ENCODE data around the gene NFIA. TPM values are rescaled to one million over a fixed set of nuclear protein-coding genes. Genes with fewer than 3 reads are reported as not detected.

Gene NFIA
- total RNA-seq, 1 experiment from 2014 or later, result 20.9 TPM

DNA sequence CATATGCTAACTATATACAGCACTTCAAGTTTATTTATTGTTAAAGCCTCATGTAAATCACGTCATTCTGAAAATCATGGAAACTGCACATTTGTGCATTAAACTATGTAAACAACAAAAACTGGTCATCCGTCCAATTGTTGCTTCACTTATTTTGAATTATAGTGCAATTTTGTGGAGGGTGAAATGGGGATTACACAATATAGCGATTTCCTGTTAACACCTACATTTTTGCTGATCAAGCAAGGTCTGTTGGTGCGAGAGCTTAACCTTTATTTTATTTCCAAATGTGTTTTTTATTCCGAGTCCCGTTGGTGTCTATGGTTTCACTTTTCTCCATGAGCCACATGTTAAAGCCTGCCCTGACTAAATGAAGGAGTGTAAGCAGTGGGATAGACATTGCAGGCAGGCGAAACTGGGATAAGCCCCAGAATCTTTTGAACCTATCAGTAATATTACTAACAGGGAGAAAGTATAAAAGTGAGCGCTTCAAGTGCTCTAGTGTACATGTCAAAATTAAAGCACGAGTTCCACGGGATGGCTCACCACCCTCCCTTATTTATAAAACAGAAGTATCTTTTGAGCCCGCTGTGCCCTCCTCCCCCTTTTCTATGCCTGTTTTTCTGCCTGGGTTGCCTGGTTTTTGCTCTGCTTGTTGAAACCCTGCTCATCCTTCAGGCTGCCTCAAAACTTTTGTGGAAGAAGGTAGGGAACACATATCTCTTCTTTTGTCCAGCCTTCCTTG lies 120.7 kb downstream of the NFIA start:
- H3K27ac ChIP-seq (ENCODE audit: low read length), result no peak overlapping the region
- H3K4me3 ChIP-seq (ENCODE audit: low read depth in 2 of 2, low read length in 2 of 2), result no peak overlapping the region
- no peaks in the 10 kb centered on the region for H3K9me3 ChIP-seq (ENCODE audit: control insufficient read depth, insufficient read depth, low read depth, low read length)
- H3K4me1 ChIP-seq (ENCODE audit: control insufficient read depth, insufficient read depth, low read length), result no peaks in the 10 kb centered on the region
- H3K36me3 ChIP-seq (ENCODE audit: control insufficient read depth, insufficient read depth, low read length), result no peaks in the 10 kb centered on the region
- TF ChIP-seq, protein P1, sequence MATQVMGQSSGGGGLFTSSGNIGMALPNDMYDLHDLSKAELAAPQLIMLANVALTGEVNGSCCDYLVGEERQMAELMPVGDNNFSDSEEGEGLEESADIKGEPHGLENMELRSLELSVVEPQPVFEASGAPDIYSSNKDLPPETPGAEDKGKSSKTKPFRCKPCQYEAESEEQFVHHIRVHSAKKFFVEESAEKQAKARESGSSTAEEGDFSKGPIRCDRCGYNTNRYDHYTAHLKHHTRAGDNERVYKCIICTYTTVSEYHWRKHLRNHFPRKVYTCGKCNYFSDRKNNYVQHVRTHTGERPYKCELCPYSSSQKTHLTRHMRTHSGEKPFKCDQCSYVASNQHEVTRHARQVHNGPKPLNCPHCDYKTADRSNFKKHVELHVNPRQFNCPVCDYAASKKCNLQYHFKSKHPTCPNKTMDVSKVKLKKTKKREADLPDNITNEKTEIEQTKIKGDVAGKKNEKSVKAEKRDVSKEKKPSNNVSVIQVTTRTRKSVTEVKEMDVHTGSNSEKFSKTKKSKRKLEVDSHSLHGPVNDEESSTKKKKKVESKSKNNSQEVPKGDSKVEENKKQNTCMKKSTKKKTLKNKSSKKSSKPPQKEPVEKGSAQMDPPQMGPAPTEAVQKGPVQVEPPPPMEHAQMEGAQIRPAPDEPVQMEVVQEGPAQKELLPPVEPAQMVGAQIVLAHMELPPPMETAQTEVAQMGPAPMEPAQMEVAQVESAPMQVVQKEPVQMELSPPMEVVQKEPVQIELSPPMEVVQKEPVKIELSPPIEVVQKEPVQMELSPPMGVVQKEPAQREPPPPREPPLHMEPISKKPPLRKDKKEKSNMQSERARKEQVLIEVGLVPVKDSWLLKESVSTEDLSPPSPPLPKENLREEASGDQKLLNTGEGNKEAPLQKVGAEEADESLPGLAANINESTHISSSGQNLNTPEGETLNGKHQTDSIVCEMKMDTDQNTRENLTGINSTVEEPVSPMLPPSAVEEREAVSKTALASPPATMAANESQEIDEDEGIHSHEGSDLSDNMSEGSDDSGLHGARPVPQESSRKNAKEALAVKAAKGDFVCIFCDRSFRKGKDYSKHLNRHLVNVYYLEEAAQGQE (IDR thresholded peaks at IDR 0.05; ENCODE audit: insufficient read depth in 1 of 2, low read depth in 2 of 2, low read length in 1 of 2), result no peak
- TF ChIP-seq POLR2AphosphoS5 (IDR thresholded peaks at IDR 0.05; ENCODE audit: low read depth, low read length), result no peak
- TF ChIP-seq TCF7L2 (IDR thresholded peaks at IDR 0.05; ENCODE audit: low read depth, low read length), result no peak
- TF ChIP-seq, protein P2, sequence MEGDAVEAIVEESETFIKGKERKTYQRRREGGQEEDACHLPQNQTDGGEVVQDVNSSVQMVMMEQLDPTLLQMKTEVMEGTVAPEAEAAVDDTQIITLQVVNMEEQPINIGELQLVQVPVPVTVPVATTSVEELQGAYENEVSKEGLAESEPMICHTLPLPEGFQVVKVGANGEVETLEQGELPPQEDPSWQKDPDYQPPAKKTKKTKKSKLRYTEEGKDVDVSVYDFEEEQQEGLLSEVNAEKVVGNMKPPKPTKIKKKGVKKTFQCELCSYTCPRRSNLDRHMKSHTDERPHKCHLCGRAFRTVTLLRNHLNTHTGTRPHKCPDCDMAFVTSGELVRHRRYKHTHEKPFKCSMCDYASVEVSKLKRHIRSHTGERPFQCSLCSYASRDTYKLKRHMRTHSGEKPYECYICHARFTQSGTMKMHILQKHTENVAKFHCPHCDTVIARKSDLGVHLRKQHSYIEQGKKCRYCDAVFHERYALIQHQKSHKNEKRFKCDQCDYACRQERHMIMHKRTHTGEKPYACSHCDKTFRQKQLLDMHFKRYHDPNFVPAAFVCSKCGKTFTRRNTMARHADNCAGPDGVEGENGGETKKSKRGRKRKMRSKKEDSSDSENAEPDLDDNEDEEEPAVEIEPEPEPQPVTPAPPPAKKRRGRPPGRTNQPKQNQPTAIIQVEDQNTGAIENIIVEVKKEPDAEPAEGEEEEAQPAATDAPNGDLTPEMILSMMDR (IDR thresholded peaks at IDR 0.05), result no peak
- no peak for TF ChIP-seq SIN3A (IDR thresholded peaks at IDR 0.05; ENCODE audit: borderline replicate concordance, insufficient read depth, low read depth, low read length)
- BruUV-seq (replicated peaks), result no TSS peak
- no peak for DNase-seq (ENCODE audit: low read depth, low spot score)
- in situ Hi-C loops (cut with HindIII; ENCODE audit: low pct_unique_long_range_greater_than_20kb, low sequenced_read_pairs) (no loop called here), intact Hi-C loops (cut with micrococcal nuclease; ENCODE audit: unreplicated experiment) (no loop called here)
- POLR2A ChIA-PET, result no interaction called here
- ATAC-seq, result no peak
- H3K27me3 ChIP-seq (ENCODE audit: control insufficient read depth, insufficient read depth, low read length), result no peaks in the 10 kb centered on the region
- CTCF ChIA-PET, result no interaction called here

DNA sequence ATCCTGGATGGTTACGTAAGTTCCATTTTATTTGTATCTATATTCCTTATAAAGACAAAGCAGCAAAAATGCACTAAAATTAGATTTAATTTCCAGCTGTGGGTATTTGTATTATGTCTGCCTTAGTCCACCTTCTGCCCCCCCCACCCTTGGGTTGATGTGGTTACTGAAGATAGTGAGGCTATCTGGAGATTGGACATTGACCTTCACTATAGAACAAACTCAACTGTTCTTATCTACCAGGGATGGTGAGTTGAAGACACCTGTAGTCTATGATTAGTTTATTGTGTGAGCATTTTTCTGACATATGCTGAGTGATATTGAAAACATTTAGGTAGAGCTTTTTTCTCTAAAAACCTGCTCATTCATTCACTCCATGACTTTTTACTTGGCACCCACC lies 122.2 kb downstream of the NFIA start:
- Histone ChIP-seq H3K27ac (ENCODE audit: low read length) (no peak overlapping the region), H3K4me3 (ENCODE audit: low read depth in 2 of 2, low read length in 2 of 2) (no peak overlapping the region), H3K27me3 (ENCODE audit: control insufficient read depth, insufficient read depth, low read length) (no peaks in the 10 kb centered on the region), H3K4me1 (ENCODE audit: control insufficient read depth, insufficient read depth, low read length) (no peaks in the 10 kb centered on the region), H3K36me3 (ENCODE audit: control insufficient read depth, insufficient read depth, low read length) (no peaks in the 10 kb centered on the region), H3K9me3 (ENCODE audit: control insufficient read depth, insufficient read depth, low read depth, low read length) (no peaks in the 10 kb centered on the region)
- TF ChIP-seq SIN3A (IDR thresholded peaks at IDR 0.05; ENCODE audit: borderline replicate concordance, insufficient read depth, low read depth, low read length) (no peak), TCF7L2 (IDR thresholded peaks at IDR 0.05; ENCODE audit: low read depth, low read length) (no peak), POLR2AphosphoS5 (IDR thresholded peaks at IDR 0.05; ENCODE audit: low read depth, low read length) (no peak)
- TF ChIP-seq, protein P1 (IDR thresholded peaks at IDR 0.05; ENCODE audit: insufficient read depth in 1 of 2, low read depth in 2 of 2, low read length in 1 of 2), result no peak
- TF ChIP-seq, protein P2 (IDR thresholded peaks at IDR 0.05), result no peak
- in situ Hi-C loops (cut with HindIII; ENCODE audit: low pct_unique_long_range_greater_than_20kb, low sequenced_read_pairs), result no loop called here
- ATAC-seq (no peak), DNase-seq (ENCODE audit: low read depth, low spot score) (no peak)
- intact Hi-C loops (cut with micrococcal nuclease; ENCODE audit: unreplicated experiment), result no loop called here
- POLR2A ChIA-PET, result no interaction called here
- BruUV-seq (replicated peaks), result no TSS peak
- CTCF ChIA-PET, result no interaction called here

All from Panc1 (cell line).